ENCODE results near the gene ZMIZ1.

ZMIZ1 gene

DNA sequence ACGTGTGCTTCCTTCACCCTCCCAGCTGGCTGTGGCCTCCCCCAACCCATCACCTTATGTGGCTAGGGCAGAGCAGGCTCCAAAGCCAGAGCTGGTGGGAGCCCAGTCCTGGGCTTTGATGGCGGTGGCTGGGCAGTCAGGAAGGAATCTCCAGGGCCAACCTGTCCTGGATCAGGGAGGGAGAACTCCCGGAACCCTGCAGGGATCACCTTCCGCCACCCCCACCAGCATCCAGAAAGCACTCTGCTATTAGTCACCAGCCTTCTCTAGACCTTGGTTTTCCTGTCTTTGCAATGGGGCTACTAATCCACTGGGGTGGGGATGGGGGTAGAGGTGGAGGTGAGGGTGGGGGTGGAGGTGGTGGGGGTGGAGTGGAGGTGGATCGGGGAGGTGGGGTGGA, 139.0 kb downstream of the ZMIZ1 start:
- peaks cover 3 to 92% (median 86%) of the 10 kb centered on the region in 5 donors for H3K36me3 ChIP-seq (ENCODE audit: control insufficient read depth in 5 of 5, insufficient read depth in 5 of 5, low read length in 5 of 5)
- no peaks in the 10 kb centered on the region for H3K27me3 ChIP-seq (ENCODE audit: control insufficient read depth in 5 of 5, insufficient read depth in 4 of 5, low read length in 5 of 5)
- no peak overlapping the region for H3K9ac ChIP-seq (ENCODE audit: low read length in 5 of 5)
- no peaks in the 10 kb centered on the region for H3K9me3 ChIP-seq (ENCODE audit: control insufficient read depth in 5 of 5, low read length in 5 of 5)
- no peak overlapping the region for H3K27ac ChIP-seq (ENCODE audit: low read depth, low read length)
- H3K4me1 ChIP-seq (ENCODE audit: control insufficient read depth in 5 of 5, insufficient read depth in 5 of 5, low read length in 5 of 5) = peaks cover 0 to 10% (median 0%) of the 10 kb centered on the region in 5 donors
- no peak overlapping the region for H3K4me3 ChIP-seq (ENCODE audit: low read depth in 1 of 5, low read length in 5 of 5)

DNA sequence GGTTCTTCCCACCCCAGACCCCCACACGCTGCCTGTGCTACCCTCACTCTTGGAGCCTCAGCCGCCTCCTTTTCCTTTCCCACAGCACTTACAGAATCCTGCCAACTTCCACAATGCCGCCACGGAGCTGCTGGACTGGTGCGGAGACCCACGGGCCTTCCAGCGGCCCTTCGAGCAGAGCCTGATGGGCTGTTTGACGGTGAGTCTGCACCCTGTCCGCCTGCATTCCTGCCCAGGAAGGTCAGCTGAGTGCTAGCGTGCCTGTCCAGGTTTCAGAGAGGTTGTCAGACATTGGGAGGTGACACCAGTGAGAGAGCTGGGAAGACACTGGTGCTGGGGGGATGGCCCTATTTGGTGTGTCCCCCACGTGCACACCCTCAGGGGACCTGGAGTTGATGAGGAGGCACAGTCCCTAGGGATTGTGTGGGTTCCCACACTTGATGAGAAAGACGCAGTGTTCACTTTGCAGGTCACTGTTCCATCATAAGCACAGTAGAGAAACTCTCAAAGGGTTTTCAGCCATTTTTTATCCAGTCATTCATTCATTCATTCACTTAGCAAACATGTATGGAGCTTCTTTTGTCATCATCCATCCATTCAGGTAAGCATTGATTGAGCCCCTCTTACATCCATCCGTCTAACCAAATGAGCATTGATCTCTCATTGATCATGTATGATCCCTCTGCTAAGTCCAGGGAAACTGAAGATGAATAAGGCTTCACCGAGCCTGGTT, 139.7 kb downstream of the ZMIZ1 start:
- no peaks in the 10 kb centered on the region for H3K27me3 ChIP-seq (ENCODE audit: control insufficient read depth in 5 of 5, insufficient read depth in 4 of 5, low read length in 5 of 5)
- no peak overlapping the region for H3K9ac ChIP-seq (ENCODE audit: low read length in 5 of 5)
- H3K4me1 ChIP-seq (ENCODE audit: control insufficient read depth in 5 of 5, insufficient read depth in 5 of 5, low read length in 5 of 5) = peaks cover 0 to 6% (median 0%) of the 10 kb centered on the region in 5 donors
- no peaks in the 10 kb centered on the region for H3K9me3 ChIP-seq (ENCODE audit: control insufficient read depth in 5 of 5, low read length in 5 of 5)
- no peak overlapping the region for H3K27ac ChIP-seq (ENCODE audit: low read depth, low read length)
- H3K36me3 ChIP-seq (ENCODE audit: control insufficient read depth in 5 of 5, insufficient read depth in 5 of 5, low read length in 5 of 5) = peaks cover 3 to 92% (median 86%) of the 10 kb centered on the region in 5 donors
- no peak overlapping the region for H3K4me3 ChIP-seq (ENCODE audit: low read depth in 1 of 5, low read length in 5 of 5)

DNA sequence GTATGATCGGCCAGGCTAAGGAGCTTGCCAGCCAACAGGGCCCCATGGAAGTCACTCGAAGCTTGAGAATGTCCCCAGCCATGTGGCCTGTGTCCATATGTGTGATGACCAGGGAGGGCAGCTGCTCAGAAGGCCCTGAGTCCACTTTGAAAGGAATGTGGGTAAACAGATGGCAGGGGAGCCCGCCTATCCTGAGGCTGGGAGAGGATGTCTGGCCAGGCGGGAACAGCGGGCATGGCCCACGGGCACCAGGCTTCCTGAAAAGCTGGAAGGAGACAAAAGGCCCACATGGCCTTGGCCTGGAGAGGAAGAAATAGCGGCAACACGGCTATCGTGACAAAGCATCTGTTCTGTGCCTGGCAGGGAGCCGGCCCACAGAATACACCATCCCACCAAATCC, 140.6 kb downstream of the ZMIZ1 start:
- Histone ChIP-seq H3K9ac (ENCODE audit: low read length in 5 of 5) (no peak overlapping the region), H3K27me3 (ENCODE audit: control insufficient read depth in 5 of 5, insufficient read depth in 4 of 5, low read length in 5 of 5) (no peaks in the 10 kb centered on the region), H3K4me1 (ENCODE audit: control insufficient read depth in 5 of 5, insufficient read depth in 5 of 5, low read length in 5 of 5) (peaks cover 0 to 6% (median 0%) of the 10 kb centered on the region in 5 donors), H3K27ac (ENCODE audit: low read depth, low read length) (no peak overlapping the region), H3K9me3 (ENCODE audit: control insufficient read depth in 5 of 5, low read length in 5 of 5) (no peaks in the 10 kb centered on the region), H3K36me3 (ENCODE audit: control insufficient read depth in 5 of 5, insufficient read depth in 5 of 5, low read length in 5 of 5) (peaks cover 3 to 92% (median 86%) of the 10 kb centered on the region in 5 donors), H3K4me3 (ENCODE audit: low read depth in 1 of 5, low read length in 5 of 5) (no peak overlapping the region)

DNA sequence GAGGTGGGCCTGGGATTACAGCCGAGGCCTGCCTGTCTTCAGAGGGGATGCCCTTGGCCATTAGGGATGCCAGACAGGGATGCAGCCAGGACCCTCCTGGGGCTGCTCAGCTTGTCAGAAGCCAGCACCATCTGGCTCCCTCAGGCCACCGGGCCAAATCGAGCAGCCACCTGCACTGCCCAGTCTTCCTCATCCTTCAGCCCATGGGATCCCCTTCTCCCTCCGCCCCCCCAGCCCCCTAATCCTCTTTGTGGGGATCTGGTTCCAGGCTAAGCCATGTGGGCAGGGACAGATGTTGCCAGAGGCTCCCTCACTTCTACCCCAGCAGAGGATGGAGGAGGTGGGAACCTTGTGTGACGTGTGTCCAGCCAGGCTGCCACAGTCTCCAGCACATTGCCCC, 141.1 kb downstream of the ZMIZ1 start:
- peaks cover 3 to 93% (median 86%) of the 10 kb centered on the region in 5 donors for H3K36me3 ChIP-seq (ENCODE audit: control insufficient read depth in 5 of 5, insufficient read depth in 5 of 5, low read length in 5 of 5)
- H3K27ac ChIP-seq (ENCODE audit: low read depth, low read length) = no peak overlapping the region
- H3K27me3 ChIP-seq (ENCODE audit: control insufficient read depth in 5 of 5, insufficient read depth in 4 of 5, low read length in 5 of 5) = no peaks in the 10 kb centered on the region
- no peak overlapping the region for H3K4me3 ChIP-seq (ENCODE audit: low read depth in 1 of 5, low read length in 5 of 5)
- no peak overlapping the region for H3K9ac ChIP-seq (ENCODE audit: low read length in 5 of 5)
- no peaks in the 10 kb centered on the region for H3K9me3 ChIP-seq (ENCODE audit: control insufficient read depth in 5 of 5, low read length in 5 of 5)
- H3K4me1 ChIP-seq (ENCODE audit: control insufficient read depth in 5 of 5, insufficient read depth in 5 of 5, low read length in 5 of 5) = peaks cover 0 to 6% (median 0%) of the 10 kb centered on the region in 5 donors

DNA sequence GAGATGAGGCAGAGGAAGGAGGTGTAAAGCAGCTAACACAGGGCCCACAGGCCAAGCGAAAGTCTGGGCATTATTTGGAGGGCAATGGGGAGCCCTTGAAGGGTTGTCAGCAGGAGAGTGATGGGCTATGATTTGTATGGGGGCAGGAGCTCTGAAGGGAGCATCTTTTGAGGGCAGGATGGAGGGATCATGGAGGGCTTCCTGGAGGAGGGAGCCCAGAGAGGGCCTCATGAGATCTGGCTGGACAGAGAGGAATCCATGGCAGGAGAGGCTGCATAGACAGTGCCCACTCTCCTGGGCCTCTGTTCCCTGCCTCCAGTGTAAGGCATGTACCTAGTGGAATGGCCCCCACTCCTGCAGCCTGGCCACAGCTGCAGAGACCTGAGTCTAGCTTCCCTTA, 141.9 kb downstream of the ZMIZ1 start:
- no peak overlapping the region for H3K4me3 ChIP-seq (ENCODE audit: low read depth in 1 of 5, low read length in 5 of 5)
- peaks cover 3 to 93% (median 86%) of the 10 kb centered on the region in 5 donors for H3K36me3 ChIP-seq (ENCODE audit: control insufficient read depth in 5 of 5, insufficient read depth in 5 of 5, low read length in 5 of 5)
- H3K27ac ChIP-seq (ENCODE audit: low read depth, low read length) = no peak overlapping the region
- no peaks in the 10 kb centered on the region for H3K27me3 ChIP-seq (ENCODE audit: control insufficient read depth in 5 of 5, insufficient read depth in 4 of 5, low read length in 5 of 5)
- H3K4me1 ChIP-seq (ENCODE audit: control insufficient read depth in 5 of 5, insufficient read depth in 5 of 5, low read length in 5 of 5) = peaks cover 0 to 6% (median 0%) of the 10 kb centered on the region in 5 donors
- no peaks in the 10 kb centered on the region for H3K9me3 ChIP-seq (ENCODE audit: control insufficient read depth in 5 of 5, low read length in 5 of 5)
- no peak overlapping the region for H3K9ac ChIP-seq (ENCODE audit: low read length in 5 of 5)

DNA sequence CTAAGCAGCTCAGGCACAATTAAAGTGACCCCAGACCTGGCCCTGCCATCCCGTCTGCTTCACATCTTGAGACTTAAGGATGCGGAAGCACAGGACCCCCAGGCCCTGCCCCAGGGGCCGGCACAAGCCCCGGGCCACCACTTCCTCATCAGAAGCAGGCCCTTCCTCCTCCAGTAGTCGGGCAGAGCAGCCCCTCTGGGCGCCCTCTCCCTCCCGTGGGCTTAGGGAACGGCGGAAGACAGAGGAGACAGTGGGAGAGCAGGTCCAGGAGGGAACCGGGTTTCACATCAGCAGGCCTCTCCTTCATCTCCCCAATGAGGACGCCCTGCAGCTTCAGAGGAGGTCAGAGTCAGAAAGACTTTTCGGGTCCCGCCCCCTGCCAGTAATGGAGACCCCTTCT, 142.8 kb downstream of the ZMIZ1 start:
- no peaks in the 10 kb centered on the region for H3K4me1 ChIP-seq (ENCODE audit: control insufficient read depth in 5 of 5, insufficient read depth in 5 of 5, low read length in 5 of 5)
- H3K4me3 ChIP-seq (ENCODE audit: low read depth in 1 of 5, low read length in 5 of 5) = no peak overlapping the region
- H3K9ac ChIP-seq (ENCODE audit: low read length in 5 of 5) = no peak overlapping the region
- no peak overlapping the region for H3K27ac ChIP-seq (ENCODE audit: low read depth, low read length)
- peaks cover 3 to 93% (median 89%) of the 10 kb centered on the region in 5 donors for H3K36me3 ChIP-seq (ENCODE audit: control insufficient read depth in 5 of 5, insufficient read depth in 5 of 5, low read length in 5 of 5)
- no peaks in the 10 kb centered on the region for H3K9me3 ChIP-seq (ENCODE audit: control insufficient read depth in 5 of 5, low read length in 5 of 5)
- no peaks in the 10 kb centered on the region for H3K27me3 ChIP-seq (ENCODE audit: control insufficient read depth in 5 of 5, insufficient read depth in 4 of 5, low read length in 5 of 5)

DNA sequence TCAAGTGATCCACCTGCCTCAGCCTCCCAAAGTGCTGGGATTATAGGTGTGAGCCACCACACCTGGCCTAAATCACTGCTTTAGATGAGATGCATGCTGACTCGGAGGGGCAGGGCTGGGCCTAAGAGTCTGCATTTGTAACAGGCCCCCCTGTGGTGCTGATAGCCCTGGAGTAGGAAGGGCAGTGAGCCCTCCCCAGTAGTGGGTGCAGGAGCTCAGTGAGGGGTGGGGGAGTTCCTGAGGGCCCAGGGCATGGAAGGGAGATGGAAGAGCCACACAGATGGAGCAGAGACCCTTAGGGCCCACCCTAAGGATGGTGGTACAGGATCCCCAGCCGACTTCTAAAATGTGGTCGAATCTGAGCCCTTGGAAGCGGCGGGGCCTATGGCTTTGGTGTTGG, 146.8 kb downstream of the ZMIZ1 start:
- H3K4me1 ChIP-seq (ENCODE audit: control insufficient read depth in 5 of 5, insufficient read depth in 5 of 5, low read length in 5 of 5) = peaks cover 2 to 19% (median 12%) of the 10 kb centered on the region in 5 donors
- H3K36me3 ChIP-seq (ENCODE audit: control insufficient read depth in 5 of 5, insufficient read depth in 5 of 5, low read length in 5 of 5) = peaks cover 0 to 94% (median 85%) of the 10 kb centered on the region in 5 donors
- H3K9me3 ChIP-seq (ENCODE audit: control insufficient read depth in 5 of 5, low read length in 5 of 5) = no peaks in the 10 kb centered on the region
- H3K27ac ChIP-seq (ENCODE audit: low read depth, low read length) = no peak overlapping the region
- H3K4me3 ChIP-seq (ENCODE audit: low read depth in 1 of 5, low read length in 5 of 5) = no peak overlapping the region
- no peak overlapping the region for H3K9ac ChIP-seq (ENCODE audit: low read length in 5 of 5)
- no peaks in the 10 kb centered on the region for H3K27me3 ChIP-seq (ENCODE audit: control insufficient read depth in 5 of 5, insufficient read depth in 4 of 5, low read length in 5 of 5)

DNA sequence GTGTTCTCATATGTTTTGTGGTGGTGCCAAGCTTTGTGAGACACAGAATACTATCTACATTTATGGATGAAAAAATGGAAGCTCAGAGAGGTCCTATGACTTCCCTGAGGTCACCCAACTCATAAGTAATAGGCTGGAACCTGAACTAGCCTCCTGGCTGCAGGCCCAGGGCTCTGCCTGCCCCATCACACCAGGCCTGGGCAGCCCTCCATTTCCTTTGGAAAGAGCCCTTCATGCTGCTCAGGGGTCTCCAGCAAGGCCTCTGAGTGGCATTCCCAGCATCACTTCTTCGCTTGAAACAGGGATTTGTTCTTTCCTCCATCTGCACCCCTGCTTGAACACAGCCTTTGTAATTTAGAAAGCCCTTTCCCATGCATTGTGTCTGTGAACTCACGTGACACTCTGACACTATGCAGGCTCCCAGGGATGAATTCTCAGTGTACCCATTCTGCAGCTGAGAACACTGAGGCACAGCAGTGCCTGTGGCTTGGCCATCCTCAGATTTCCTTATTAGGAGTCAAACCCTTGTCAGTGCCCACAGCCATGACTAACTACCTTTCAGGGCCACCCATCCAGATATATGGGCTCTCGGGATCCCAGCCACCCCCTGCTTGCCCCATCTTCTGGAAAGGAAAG, 150.7 kb downstream of the ZMIZ1 start:
- Histone ChIP-seq H3K27ac (ENCODE audit: low read depth, low read length) (no peak overlapping the region), H3K27me3 (ENCODE audit: control insufficient read depth in 5 of 5, insufficient read depth in 4 of 5, low read length in 5 of 5) (no peaks in the 10 kb centered on the region), H3K36me3 (ENCODE audit: control insufficient read depth in 5 of 5, insufficient read depth in 5 of 5, low read length in 5 of 5) (peaks cover 0 to 87% (median 59%) of the 10 kb centered on the region in 5 donors), H3K4me3 (ENCODE audit: low read depth in 1 of 5, low read length in 5 of 5) (no peak overlapping the region), H3K4me1 (ENCODE audit: control insufficient read depth in 5 of 5, insufficient read depth in 5 of 5, low read length in 5 of 5) (peaks cover 29 to 58% (median 50%) of the 10 kb centered on the region in 5 donors), H3K9ac (ENCODE audit: low read length in 5 of 5) (peak overlapping the region in 1 of 5 donors; percentile 26), H3K9me3 (ENCODE audit: control insufficient read depth in 5 of 5, low read length in 5 of 5) (no peaks in the 10 kb centered on the region)

DNA sequence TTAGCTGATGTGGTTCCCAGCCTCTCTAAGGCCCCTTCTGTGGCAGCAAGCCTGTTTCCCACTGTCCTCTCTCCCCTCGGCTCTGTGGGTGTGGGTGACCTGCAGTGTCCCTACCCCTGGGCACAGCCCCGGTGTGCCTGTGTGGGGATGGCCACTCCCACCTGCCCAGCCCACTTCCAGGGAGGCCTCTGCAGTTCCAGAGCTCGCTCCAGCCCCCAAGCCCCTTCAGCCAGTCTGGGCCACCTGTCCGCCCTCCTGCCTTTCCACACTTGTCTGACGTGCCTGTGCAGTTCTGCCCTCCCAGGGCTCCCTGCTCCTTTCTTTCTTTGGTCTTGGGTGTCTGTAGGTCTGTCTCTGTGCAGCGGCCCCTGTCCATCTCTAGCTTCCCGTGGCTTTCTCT, 151.5 kb downstream of the ZMIZ1 start:
- Histone ChIP-seq H3K36me3 (ENCODE audit: control insufficient read depth in 5 of 5, insufficient read depth in 5 of 5, low read length in 5 of 5) (peaks cover 0 to 87% (median 59%) of the 10 kb centered on the region in 5 donors), H3K27me3 (ENCODE audit: control insufficient read depth in 5 of 5, insufficient read depth in 4 of 5, low read length in 5 of 5) (no peaks in the 10 kb centered on the region), H3K27ac (ENCODE audit: low read depth, low read length) (no peak overlapping the region), H3K9ac (ENCODE audit: low read length in 5 of 5) (no peak overlapping the region), H3K9me3 (ENCODE audit: control insufficient read depth in 5 of 5, low read length in 5 of 5) (no peaks in the 10 kb centered on the region), H3K4me3 (ENCODE audit: low read depth in 1 of 5, low read length in 5 of 5) (no peak overlapping the region), H3K4me1 (ENCODE audit: control insufficient read depth in 5 of 5, insufficient read depth in 5 of 5, low read length in 5 of 5) (peaks cover 29 to 58% (median 52%) of the 10 kb centered on the region in 5 donors)
